HEK293T (cell line): ENCODE measurements around the gene SCAI.

Experiments used
- CTCF ChIA-PET: fragments of 350-600 bp; formaldehyde crosslinking; extraction: SDS; loops from one replicate; lab custom pipeline; 2021; ENCODE audit warnings: antibody characterized with exemption, inconsistent platforms; lab: Yijun Ruan, JAX
- POLR2A ChIA-PET: fragments of 350-600 bp; formaldehyde crosslinking; extraction: SDS; loops from one replicate; lab custom pipeline; 2020; ENCODE audit warnings: antibody characterized with exemption, inconsistent platforms; lab: Yijun Ruan, JAX
- DNase-seq: peaks from one replicate; pipeline ENCODE4 v3.0.0; 2012; ENCODE audit warnings: mixed read lengths; ENCODE audit errors: extremely low spot score
- ARNT ChIP-seq: fragments of 450-650 bp; IDR thresholded peaks from 2 replicates; pipeline ENCODE4 v1.6.1; 2017; ENCODE audit warnings: mild to moderate bottlenecking
- BHLHE40 ChIP-seq: fragments of 450-650 bp; IDR thresholded peaks from 2 replicates; pipeline ENCODE4 v1.6.1; 2016; ENCODE audit warnings: mild to moderate bottlenecking, moderate library complexity, borderline replicate concordance
- CTBP1 ChIP-seq: fragments of 450-650 bp; IDR thresholded peaks from 2 replicates; pipeline ENCODE4 v1.6.1; 2016; ENCODE audit warnings: borderline replicate concordance
- ELF4 ChIP-seq: fragments of 450-650 bp; IDR thresholded peaks from 2 replicates; pipeline ENCODE4 v1.6.1; 2017; ENCODE audit warnings: antibody characterized with exemption
- FOXA1 ChIP-seq: fragments of 450-650 bp; IDR thresholded peaks from 2 replicates; pipeline ENCODE4 v1.6.1; 2016; ENCODE audit warnings: mild to moderate bottlenecking
- FOXK2 ChIP-seq: fragments of 450-650 bp; IDR thresholded peaks from 2 replicates; pipeline ENCODE4 v1.6.1; 2016; ENCODE audit warnings: mild to moderate bottlenecking
- FOXM1 ChIP-seq: fragments of 450-650 bp; IDR thresholded peaks from 2 replicates; pipeline ENCODE4 v1.6.1; 2017; ENCODE audit warnings: mild to moderate bottlenecking, borderline replicate concordance
- HDGF ChIP-seq: fragments of 450-650 bp; IDR thresholded peaks from 2 replicates; pipeline ENCODE4 v1.6.1; 2017; ENCODE audit warnings: antibody characterized with exemption, borderline replicate concordance
- L3MBTL2 ChIP-seq: fragments of 450-650 bp; conservative IDR thresholded peaks from 2 replicates; pipeline ENCODE4 v1.6.1; 2016; ENCODE audit warnings: mild to moderate bottlenecking
- LEF1 ChIP-seq: fragments of 450-650 bp; IDR thresholded peaks from 2 replicates; pipeline ENCODE4 v1.6.1; 2017; ENCODE audit warnings: mild to moderate bottlenecking, borderline replicate concordance
- NFRKB ChIP-seq: fragments of 450-650 bp; IDR thresholded peaks from 2 replicates; pipeline ENCODE4 v1.6.1; 2016; ENCODE audit warnings: mild to moderate bottlenecking, moderate library complexity
- PKNOX1 ChIP-seq: fragments of 450-650 bp; IDR thresholded peaks from 2 replicates; pipeline ENCODE4 v1.6.1; 2016
- SP1 ChIP-seq: fragments of 450-650 bp; IDR thresholded peaks from 2 replicates; pipeline ENCODE4 v1.6.1; 2017
- SUZ12 ChIP-seq: fragments of 450-650 bp; IDR thresholded peaks from 2 replicates; pipeline ENCODE4 v1.6.1; 2016; ENCODE audit warnings: mild to moderate bottlenecking
- TARDBP ChIP-seq: fragments of 450-650 bp; IDR thresholded peaks from 2 replicates; pipeline ENCODE4 v1.6.1; 2016
- ZNF384 ChIP-seq: fragments of 450-650 bp; IDR thresholded peaks from 2 replicates; pipeline ENCODE4 v1.6.1; 2016

SCAI gene

GRCh38 chr9:124949387-124949786 is 193.9 kb downstream of the SCAI start:
- TF ChIP-seq ELF4: no peak
- no peak for TF ChIP-seq HDGF
- no peak for TF ChIP-seq ZNF384
- TF ChIP-seq TARDBP: no peak
- no peak for TF ChIP-seq SP1
- TF ChIP-seq FOXM1: no peak
- TF ChIP-seq PKNOX1: no peak
- no peak for TF ChIP-seq ARNT
- TF ChIP-seq FOXK2: no peak
- no peak for TF ChIP-seq FOXA1
- TF ChIP-seq LEF1: no peak
- no peak for TF ChIP-seq SUZ12
- no peak for TF ChIP-seq CTBP1
- no peak for TF ChIP-seq BHLHE40
- TF ChIP-seq NFRKB: no peak
- TF ChIP-seq L3MBTL2: no peak
- DNase-seq: no peak
- POLR2A ChIA-PET: interaction anchor here (0.9 to 1.0 kb wide), 2 partner anchors 8 to 87 kb away, joined by 3 to 5 read pairs; partner anchors contain the start of gene ARPC5L
- CTCF ChIA-PET: no interaction called here

- POLR2A ChIA-PET: no interaction called here
- no peak for TF ChIP-seq FOXK2
- TF ChIP-seq FOXA1: no peak
- no peak for TF ChIP-seq SP1
- no peak for DNase-seq
- CTCF ChIA-PET: no interaction called here
Measured at GRCh38 chr9:124947727-124948391, 195.5 kb downstream of the SCAI start.

- POLR2A ChIA-PET: no interaction called here
- no peak for TF ChIP-seq TARDBP
- no peak for TF ChIP-seq SP1
- no peak for TF ChIP-seq HDGF
- TF ChIP-seq ELF4: no peak
- CTCF ChIA-PET: interaction anchor here (0.6 kb wide), 1 partner anchor 32 kb away, joined by 3 read pairs; no protein-coding TSS in a partner anchor
- no peak for DNase-seq
Measured at GRCh38 chr9:124946167-124946566, 197.2 kb downstream of the SCAI start.

- peak; percentile 12 for DNase-seq
- ChIA-PET POLR2A (interaction anchor here (0.7 kb wide), 1 partner anchor 8 kb away, joined by 3 read pairs; no protein-coding TSS in a partner anchor), CTCF (no interaction called here)
- TF ChIP-seq ELF4: no peak
- TF ChIP-seq ARNT: no peak
- TF ChIP-seq SP1: no peak
- no peak for TF ChIP-seq FOXM1
- TF ChIP-seq FOXA1: no peak
- TF ChIP-seq BHLHE40: no peak
- TF ChIP-seq CTBP1: no peak
- no peak for TF ChIP-seq TARDBP
- no peak for TF ChIP-seq ZNF384
- no peak for TF ChIP-seq L3MBTL2
- no peak for TF ChIP-seq NFRKB
- no peak for TF ChIP-seq LEF1
- TF ChIP-seq SUZ12: no peak
- no peak for TF ChIP-seq FOXK2
- no peak for TF ChIP-seq HDGF
- TF ChIP-seq PKNOX1: no peak
Measured at GRCh38 chr9:124941679-124942561, 201.4 kb downstream of the SCAI start.

- CTCF ChIA-PET: no interaction called here
- POLR2A ChIA-PET: interaction anchor here (0.5 to 0.7 kb wide), 2 partner anchors 8 to 9 kb away, joined by 3 read pairs; no protein-coding TSS in a partner anchor
- DNase-seq: peak; percentile 96
- TF ChIP-seq ELF4 (peak; percentile 47; the same call in 1 of the 2 replicates), L3MBTL2 (peak; percentile 59), SP1 (no peak)
Measured at GRCh38 chr9:124940894-124941678, 202.2 kb downstream of the SCAI start, which contains the start of gene GOLGA1. TSS of gene GOLGA1 (minus strand) at chr9:124941083. CDS start at chr9:124938711, 2,372 bp downstream.

- DNase-seq: no peak
- ChIA-PET CTCF (no interaction called here), POLR2A (no interaction called here)
- TF ChIP-seq TARDBP (no peak), FOXM1 (no peak), FOXK2 (no peak), SUZ12 (no peak), CTBP1 (no peak), L3MBTL2 (no peak), BHLHE40 (no peak), ARNT (no peak), HDGF (no peak), LEF1 (no peak), NFRKB (no peak), FOXA1 (no peak), PKNOX1 (no peak), ELF4 (no peak), SP1 (no peak), ZNF384 (no peak)
Measured at GRCh38 chr9:124940521-124940893, 202.8 kb downstream of the SCAI start.
